HCT116 (cell line): ENCODE results near the gene PPIG. TPM values are rescaled to one million over a fixed set of nuclear protein-coding genes. Genes with fewer than 3 reads are reported as not detected.

ENCODE experiments used
- ATAC-seq: fragments of 200-7000 bp; cut with Tn5 transposase; 2 replicates; pipeline ENCODE4 v1.9.1; 2020; ENCODE audit warnings: mild to moderate bottlenecking, moderate library complexity
- BruUV-seq: library from RNA; stranded (reverse); fragments of 400-500 nt; replicated peaks from 2 replicates; lab custom pipeline; 2021; lab: Mats Ljungman, UMichigan
- CTCF ChIA-PET: fragments of 300-600 bp; sonication (Branson Sonifier 250); formaldehyde crosslinking; loops from one replicate; lab custom pipeline; 2021; ENCODE audit warnings: antibody characterized with exemption; lab: Charles Lee
- POLR2A ChIA-PET: fragments of 300-600, 350-600 bp; sonication (Branson Sonifier 250); formaldehyde crosslinking; loops from one replicate; lab custom pipeline; 2021; ENCODE audit warnings: antibody characterized with exemption; lab: Charles Lee
- RAD21 ChIA-PET, 2 experiments: fragments of 300-600 bp; sonication (Branson Sonifier 250); formaldehyde crosslinking; loops; one replicate each; lab custom pipeline; 2023; ENCODE audit warnings: low total read pairs in 2 of 2; ENCODE audit not compliant: uncharacterized antibody in 2 of 2, unreplicated experiment in 2 of 2, low non-redundant PET in 1 of 2; lab: Charles Lee
- DNase-seq: peaks from one replicate; pipeline ENCODE4 v3.0.0-alpha.2; 2010; ENCODE audit warnings: low read depth, low spot score
- H2AFZ ChIP-seq: fragments of 200-600 bp; shearing (Covaris generic), sonication (generic); 2 replicates; pipeline ENCODE4 v1.6.1; 2017; ENCODE audit warnings: low read depth, mixed run types, mixed read lengths, antibody characterized with exemption, low read length; ENCODE audit not compliant: poor library complexity, severe bottlenecking
- H3K27ac ChIP-seq: 2 replicates; pipeline ENCODE4 v1.5.1; 2012; ENCODE audit warnings: low read depth, low read length
- H3K27me3 ChIP-seq: fragments of 200-600 bp; sonication (generic); 2 replicates; pipeline ENCODE4 v1.6.1; 2016; ENCODE audit warnings: mixed run types, low read length, mixed read lengths; ENCODE audit not compliant: insufficient read depth
- H3K36me3 ChIP-seq, 2 experiments: fragments of 200-500 bp in 1 of 2; fragments of 200-600 bp in 1 of 2; sonication (Bioruptor generic) in 1 of 2; sonication (generic) in 1 of 2; 2 replicates each; pipeline versions ENCODE4 v1.5.1 to v1.6.1; 2014 to 2016; ENCODE audit warnings: low read length in 2 of 2, inconsistent platforms in 1 of 2, mixed read lengths in 1 of 2, mixed run types in 1 of 2; ENCODE audit not compliant: insufficient read depth in 2 of 2, control insufficient read depth in 1 of 2
- H3K4me1 ChIP-seq, 2 experiments: fragments of 200-600 bp in 1 of 2; sonication (generic) in 1 of 2; 2 replicates each; pipeline versions ENCODE4 v1.5.1 to v1.6.1; 2012 to 2017; ENCODE audit warnings: low read length in 2 of 2, inconsistent platforms in 1 of 2, mild to moderate bottlenecking in 1 of 2, mixed read lengths in 1 of 2, mixed run types in 1 of 2, moderate library complexity in 1 of 2; ENCODE audit not compliant: insufficient read depth in 2 of 2, control insufficient read depth in 1 of 2
- H3K4me2 ChIP-seq: fragments of 200-600 bp; sonication (generic); 2 replicates; pipeline ENCODE4 v1.6.1; 2017; ENCODE audit warnings: mixed run types, low read length, mixed read lengths
- H3K4me3 ChIP-seq, 2 experiments: fragments of 200-600 bp in 1 of 2; sonication (generic) in 1 of 2; replicated peaks in 1 of 2; 2 replicates each; pipeline ENCODE4 v1.5.1; 2011 to 2016; ENCODE audit warnings: low read length in 2 of 2, control low read depth in 1 of 2, low read depth in 1 of 2, mild to moderate bottlenecking in 1 of 2, mixed read lengths in 1 of 2, mixed run types in 1 of 2
- H3K79me2 ChIP-seq: fragments of 200-600 bp; sonication (generic); 2 replicates; pipeline ENCODE4 v1.6.1; 2017; ENCODE audit warnings: mild to moderate bottlenecking, mixed run types, low read length, moderate library complexity, mixed read lengths; ENCODE audit not compliant: insufficient read depth
- H3K9ac ChIP-seq: fragments of 200-600 bp; sonication (generic); 2 replicates; pipeline ENCODE4 v1.6.1; 2016; ENCODE audit warnings: low read length, mixed read lengths
- H3K9me2 ChIP-seq: fragments of 200-600 bp; sonication (generic), shearing (Covaris generic); 2 replicates; pipeline ENCODE4 v1.6.1; 2017; ENCODE audit warnings: mixed run types, mild to moderate bottlenecking, moderate library complexity; ENCODE audit not compliant: insufficient read depth
- H3K9me3 ChIP-seq, 2 experiments: fragments of 200-500 bp in 1 of 2; fragments of 200-600 bp in 1 of 2; sonication (Bioruptor generic) in 1 of 2; sonication (generic) in 1 of 2; 2 replicates each; pipeline ENCODE4 v1.6.1; 2014 to 2017; ENCODE audit warnings: low read length in 2 of 2, mixed read lengths in 2 of 2, inconsistent platforms in 1 of 2, low read depth in 1 of 2, mild to moderate bottlenecking in 1 of 2, mixed run types in 1 of 2, moderate library complexity in 1 of 2; ENCODE audit not compliant: control insufficient read depth in 1 of 2, insufficient read depth in 1 of 2
- H4K20me1 ChIP-seq: fragments of 200-600 bp; sonication (generic), shearing (Covaris generic); 2 replicates; pipeline ENCODE4 v1.6.1; 2017; ENCODE audit warnings: mixed run types, mild to moderate bottlenecking, moderate library complexity; ENCODE audit not compliant: insufficient read depth
- CBX3 ChIP-seq: IDR thresholded peaks from 2 replicates; pipeline ENCODE4 v1.6.1; 2012; ENCODE audit warnings: low read depth
- CEBPB ChIP-seq: IDR thresholded peaks from 2 replicates; pipeline ENCODE4 v1.6.1; 2012; ENCODE audit warnings: low read depth
- EGR1 ChIP-seq: IDR thresholded peaks from 2 replicates; pipeline ENCODE4 v1.6.1; 2012; ENCODE audit warnings: low read depth
- ELF1 ChIP-seq: IDR thresholded peaks from 2 replicates; pipeline ENCODE4 v1.6.1; 2012; ENCODE audit warnings: low read depth, borderline replicate concordance
- EZH2phosphoT487 ChIP-seq: fragments of 200-600 bp; IDR thresholded peaks from 2 replicates; pipeline ENCODE4 v1.6.1; 2018; ENCODE audit warnings: antibody characterized with exemption, borderline replicate concordance
- FOSL1 ChIP-seq: IDR thresholded peaks from 2 replicates; pipeline ENCODE4 v1.6.1; 2012; ENCODE audit warnings: low read depth
- POLR2A ChIP-seq: IDR thresholded peaks from 2 replicates; pipeline ENCODE4 v1.7.0; 2011; ENCODE audit warnings: borderline replicate concordance; ENCODE audit not compliant: insufficient read depth, insufficient read length; ENCODE audit errors: extremely low read depth
- POLR2AphosphoS5 ChIP-seq: IDR thresholded peaks from 2 replicates; pipeline ENCODE4 v1.6.1; 2011; ENCODE audit warnings: mild to moderate bottlenecking, low read depth, low read length, moderate library complexity
- RAD21 ChIP-seq: IDR thresholded peaks from 2 replicates; pipeline ENCODE4 v1.6.1; 2012; ENCODE audit warnings: low read depth, mild to moderate bottlenecking
- SIN3A ChIP-seq: IDR thresholded peaks from 2 replicates; pipeline ENCODE4 v1.6.1; 2012; ENCODE audit warnings: low read depth
- SP1 ChIP-seq: IDR thresholded peaks from 2 replicates; pipeline ENCODE4 v1.6.1; 2012; ENCODE audit warnings: low read depth
- TCF7L2 ChIP-seq: IDR thresholded peaks from 2 replicates; pipeline ENCODE4 v1.7.0; 2011; ENCODE audit warnings: borderline replicate concordance, inconsistent platforms; ENCODE audit not compliant: insufficient read depth, insufficient read length; ENCODE audit errors: extremely low read depth
- YY1 ChIP-seq: IDR thresholded peaks from 2 replicates; pipeline ENCODE4 v1.6.1; 2011; ENCODE audit warnings: low read length, low read depth, moderate library complexity, mild to moderate bottlenecking; ENCODE audit not compliant: insufficient replicate concordance; ENCODE audit errors: extremely low read depth
- ZFX ChIP-seq: fragments of 450-650 bp; IDR thresholded peaks from 2 replicates; pipeline ENCODE4 v1.6.1; 2017
- ZNF274 ChIP-seq: fragments of 200-500 bp; sonication (Bioruptor generic); IDR thresholded peaks from 2 replicates; pipeline ENCODE4 v1.6.1; 2014; ENCODE audit warnings: mild to moderate bottlenecking, low read depth, low read length, inconsistent platforms
- intact Hi-C: fragments of 100-400 bp; cut with micrococcal nuclease; formaldehyde crosslinking; loops from 2 replicates; pipeline ENCODE4 v1.10.0; 2022
- total RNA-seq: library from RNA; stranded (reverse); gene quantifications from one replicate; pipeline ENCODE4 v1.2.1, GENCODE V29; 2021; ENCODE audit not compliant: unreplicated experiment
- TF ChIP-seq, protein P1 (sequence below): IDR thresholded peaks from 2 replicates; pipeline ENCODE4 v1.6.1; 2012
- TF ChIP-seq, protein P2 (sequence below): IDR thresholded peaks from 2 replicates; pipeline ENCODE4 v1.6.1; 2012; ENCODE audit warnings: low read depth
- TF ChIP-seq, protein P3 (sequence below), 3 experiments: fragments of 200-600 bp in 1 of 3; sonication (generic) in 1 of 3; IDR thresholded peaks in 2 of 3; conservative IDR thresholded peaks in 1 of 3; 2 replicates each; pipeline ENCODE4 v1.5.1; 2012 to 2017; ENCODE audit warnings: low read depth in 2 of 3, low read length in 2 of 3, antibody characterized with exemption in 1 of 3, borderline replicate concordance in 1 of 3, control low read depth in 1 of 3, mild to moderate bottlenecking in 1 of 3, mixed read lengths in 1 of 3, mixed run types in 1 of 3, moderate library complexity in 1 of 3; ENCODE audit not compliant: insufficient read depth in 1 of 3
- TF ChIP-seq, protein P4 (sequence below): IDR thresholded peaks from 2 replicates; pipeline ENCODE4 v1.6.1; 2012
- TF ChIP-seq, protein P5 (sequence below): IDR thresholded peaks from 2 replicates; pipeline ENCODE4 v1.6.1; 2011; ENCODE audit warnings: mild to moderate bottlenecking, low read length, moderate library complexity; ENCODE audit not compliant: insufficient replicate concordance; ENCODE audit errors: extremely low read depth

Gene PPIG
- total RNA-seq, 1 experiment from 2014 or later, result 55.3 TPM

DNA sequence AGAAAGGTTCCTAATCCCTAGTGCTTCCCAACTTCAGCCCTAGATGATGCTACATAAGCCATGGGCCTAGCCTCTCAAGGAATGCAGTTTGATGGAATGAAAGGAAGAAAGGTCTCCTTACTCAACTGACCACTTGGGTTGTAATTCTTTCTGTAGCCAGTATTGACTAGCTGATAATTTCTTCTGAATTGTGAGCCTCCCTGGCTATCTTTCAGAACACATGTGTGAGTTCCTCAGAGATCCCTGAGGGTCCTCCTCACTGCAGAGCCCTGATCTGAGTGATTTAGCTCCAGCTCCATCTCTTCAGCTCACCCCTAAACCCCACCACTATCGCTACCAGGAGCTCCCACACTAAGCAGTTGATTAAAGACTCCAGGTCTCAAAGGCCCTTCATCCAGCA is 78.6 kb downstream of the PPIG start:
- H3K4me3 ChIP-seq, result no peak overlapping the region
- ATAC-seq, result no peak
- ChIA-PET CTCF (no interaction called here), POLR2A (no interaction called here), RAD21 (no interaction called here)
- DNase-seq, result no peak
- no peaks in the 10 kb centered on the region for H4K20me1 ChIP-seq
- BruUV-seq, result no TSS peak
- no peaks in the 10 kb centered on the region for H3K9me3 ChIP-seq
- TF ChIP-seq EZH2phosphoT487 (no peak), RAD21 (no peak), ZNF274 (no peak), SP1 (no peak), POLR2A (no peak), POLR2AphosphoS5 (no peak), FOSL1 (no peak), CEBPB (no peak), SIN3A (no peak), ZFX (no peak), EGR1 (no peak), CBX3 (no peak), ELF1 (no peak), TCF7L2 (no peak), YY1 (no peak)
- TF ChIP-seq, protein P1, sequence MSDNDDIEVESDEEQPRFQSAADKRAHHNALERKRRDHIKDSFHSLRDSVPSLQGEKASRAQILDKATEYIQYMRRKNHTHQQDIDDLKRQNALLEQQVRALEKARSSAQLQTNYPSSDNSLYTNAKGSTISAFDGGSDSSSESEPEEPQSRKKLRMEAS, result no peak
- TF ChIP-seq, protein P2, sequence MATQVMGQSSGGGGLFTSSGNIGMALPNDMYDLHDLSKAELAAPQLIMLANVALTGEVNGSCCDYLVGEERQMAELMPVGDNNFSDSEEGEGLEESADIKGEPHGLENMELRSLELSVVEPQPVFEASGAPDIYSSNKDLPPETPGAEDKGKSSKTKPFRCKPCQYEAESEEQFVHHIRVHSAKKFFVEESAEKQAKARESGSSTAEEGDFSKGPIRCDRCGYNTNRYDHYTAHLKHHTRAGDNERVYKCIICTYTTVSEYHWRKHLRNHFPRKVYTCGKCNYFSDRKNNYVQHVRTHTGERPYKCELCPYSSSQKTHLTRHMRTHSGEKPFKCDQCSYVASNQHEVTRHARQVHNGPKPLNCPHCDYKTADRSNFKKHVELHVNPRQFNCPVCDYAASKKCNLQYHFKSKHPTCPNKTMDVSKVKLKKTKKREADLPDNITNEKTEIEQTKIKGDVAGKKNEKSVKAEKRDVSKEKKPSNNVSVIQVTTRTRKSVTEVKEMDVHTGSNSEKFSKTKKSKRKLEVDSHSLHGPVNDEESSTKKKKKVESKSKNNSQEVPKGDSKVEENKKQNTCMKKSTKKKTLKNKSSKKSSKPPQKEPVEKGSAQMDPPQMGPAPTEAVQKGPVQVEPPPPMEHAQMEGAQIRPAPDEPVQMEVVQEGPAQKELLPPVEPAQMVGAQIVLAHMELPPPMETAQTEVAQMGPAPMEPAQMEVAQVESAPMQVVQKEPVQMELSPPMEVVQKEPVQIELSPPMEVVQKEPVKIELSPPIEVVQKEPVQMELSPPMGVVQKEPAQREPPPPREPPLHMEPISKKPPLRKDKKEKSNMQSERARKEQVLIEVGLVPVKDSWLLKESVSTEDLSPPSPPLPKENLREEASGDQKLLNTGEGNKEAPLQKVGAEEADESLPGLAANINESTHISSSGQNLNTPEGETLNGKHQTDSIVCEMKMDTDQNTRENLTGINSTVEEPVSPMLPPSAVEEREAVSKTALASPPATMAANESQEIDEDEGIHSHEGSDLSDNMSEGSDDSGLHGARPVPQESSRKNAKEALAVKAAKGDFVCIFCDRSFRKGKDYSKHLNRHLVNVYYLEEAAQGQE, result no peak
- TF ChIP-seq, protein P3, sequence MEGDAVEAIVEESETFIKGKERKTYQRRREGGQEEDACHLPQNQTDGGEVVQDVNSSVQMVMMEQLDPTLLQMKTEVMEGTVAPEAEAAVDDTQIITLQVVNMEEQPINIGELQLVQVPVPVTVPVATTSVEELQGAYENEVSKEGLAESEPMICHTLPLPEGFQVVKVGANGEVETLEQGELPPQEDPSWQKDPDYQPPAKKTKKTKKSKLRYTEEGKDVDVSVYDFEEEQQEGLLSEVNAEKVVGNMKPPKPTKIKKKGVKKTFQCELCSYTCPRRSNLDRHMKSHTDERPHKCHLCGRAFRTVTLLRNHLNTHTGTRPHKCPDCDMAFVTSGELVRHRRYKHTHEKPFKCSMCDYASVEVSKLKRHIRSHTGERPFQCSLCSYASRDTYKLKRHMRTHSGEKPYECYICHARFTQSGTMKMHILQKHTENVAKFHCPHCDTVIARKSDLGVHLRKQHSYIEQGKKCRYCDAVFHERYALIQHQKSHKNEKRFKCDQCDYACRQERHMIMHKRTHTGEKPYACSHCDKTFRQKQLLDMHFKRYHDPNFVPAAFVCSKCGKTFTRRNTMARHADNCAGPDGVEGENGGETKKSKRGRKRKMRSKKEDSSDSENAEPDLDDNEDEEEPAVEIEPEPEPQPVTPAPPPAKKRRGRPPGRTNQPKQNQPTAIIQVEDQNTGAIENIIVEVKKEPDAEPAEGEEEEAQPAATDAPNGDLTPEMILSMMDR (IDR thresholded peaks at IDR 0.05 in 2 of 3, conservative IDR thresholded peaks at IDR 0.05 in 1 of 3; ENCODE audit: borderline replicate concordance in 1 of 3, insufficient read depth in 1 of 3, low read depth in 2 of 3, low read length in 2 of 3), result no peak
- TF ChIP-seq, protein P4, sequence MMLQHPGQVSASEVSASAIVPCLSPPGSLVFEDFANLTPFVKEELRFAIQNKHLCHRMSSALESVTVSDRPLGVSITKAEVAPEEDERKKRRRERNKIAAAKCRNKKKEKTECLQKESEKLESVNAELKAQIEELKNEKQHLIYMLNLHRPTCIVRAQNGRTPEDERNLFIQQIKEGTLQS, result no peak
- TF ChIP-seq, protein P5, sequence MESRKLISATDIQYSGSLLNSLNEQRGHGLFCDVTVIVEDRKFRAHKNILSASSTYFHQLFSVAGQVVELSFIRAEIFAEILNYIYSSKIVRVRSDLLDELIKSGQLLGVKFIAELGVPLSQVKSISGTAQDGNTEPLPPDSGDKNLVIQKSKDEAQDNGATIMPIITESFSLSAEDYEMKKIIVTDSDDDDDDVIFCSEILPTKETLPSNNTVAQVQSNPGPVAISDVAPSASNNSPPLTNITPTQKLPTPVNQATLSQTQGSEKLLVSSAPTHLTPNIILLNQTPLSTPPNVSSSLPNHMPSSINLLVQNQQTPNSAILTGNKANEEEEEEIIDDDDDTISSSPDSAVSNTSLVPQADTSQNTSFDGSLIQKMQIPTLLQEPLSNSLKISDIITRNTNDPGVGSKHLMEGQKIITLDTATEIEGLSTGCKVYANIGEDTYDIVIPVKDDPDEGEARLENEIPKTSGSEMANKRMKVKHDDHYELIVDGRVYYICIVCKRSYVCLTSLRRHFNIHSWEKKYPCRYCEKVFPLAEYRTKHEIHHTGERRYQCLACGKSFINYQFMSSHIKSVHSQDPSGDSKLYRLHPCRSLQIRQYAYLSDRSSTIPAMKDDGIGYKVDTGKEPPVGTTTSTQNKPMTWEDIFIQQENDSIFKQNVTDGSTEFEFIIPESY, result no peak
- H3K4me2 ChIP-seq, result no peak overlapping the region
- no peaks in the 10 kb centered on the region for H3K79me2 ChIP-seq
- no peaks in the 10 kb centered on the region for H3K9me2 ChIP-seq
- H3K9ac ChIP-seq, result no peak overlapping the region
- H2AFZ ChIP-seq, result no peak overlapping the region
- no peaks in the 10 kb centered on the region for H3K27me3 ChIP-seq
- H3K4me1 ChIP-seq, result no peaks in the 10 kb centered on the region
- H3K36me3 ChIP-seq, result no peaks in the 10 kb centered on the region
- intact Hi-C loops, result no loop called here
- no peak overlapping the region for H3K27ac ChIP-seq
